Measurements from ENCODE around the gene TTC39B. TPM values are rescaled to one million over a fixed set of nuclear protein-coding genes. Genes with fewer than 3 reads are reported as not detected.

TTC39B gene
- total RNA-seq, 1 experiment from 2014 or later = 7.4 TPM

- Histone ChIP-seq H3K9ac (ENCODE audit: low read length) (no peak overlapping the region), H3K27ac (ENCODE audit: low read depth, low read length) (no peak overlapping the region), H3K9me3 (ENCODE audit: control insufficient read depth in 1 of 2, insufficient read depth in 1 of 2, low read depth in 1 of 2, low read length in 2 of 2) (no peaks in the 10 kb centered on the region), H3K4me3 (replicated peaks in 1 of 2; ENCODE audit: low read depth in 1 of 2, low read length in 2 of 2) (no peak overlapping the region), H3K9me2 (ENCODE audit: insufficient read depth) (no peaks in the 10 kb centered on the region), H3K36me3 (ENCODE audit: control insufficient read depth in 1 of 2, insufficient read depth in 2 of 2, low read length in 2 of 2) (no peaks in the 10 kb centered on the region), H3K4me1 (ENCODE audit: control insufficient read depth in 1 of 2, insufficient read depth in 2 of 2, low read length in 2 of 2) (no peaks in the 10 kb centered on the region), H3K27me3 (ENCODE audit: insufficient read depth, low read length) (no peaks in the 10 kb centered on the region), H4K20me1 (ENCODE audit: insufficient read depth) (no peaks in the 10 kb centered on the region), H2AFZ (ENCODE audit: low read depth, low read length, poor library complexity, severe bottlenecking) (no peak overlapping the region), H3K4me2 (ENCODE audit: low read length) (no peak overlapping the region), H3K79me2 (ENCODE audit: insufficient read depth, low read length) (no peaks in the 10 kb centered on the region)
- BruUV-seq (replicated peaks) = no TSS peak
- ATAC-seq (no peak), DNase-seq (ENCODE audit: low read depth, low spot score) (no peak)
- POLR2A ChIA-PET = no interaction called here
- RAD21 ChIA-PET (ENCODE audit: low non-redundant PET in 1 of 2, low total read pairs in 2 of 2, uncharacterized antibody in 2 of 2, unreplicated experiment in 2 of 2) = no interaction called here
- no peak for TF ChIP-seq SRF (IDR thresholded peaks at IDR 0.05; ENCODE audit: low read depth)
- no peak for TF ChIP-seq ZBTB33 (IDR thresholded peaks at IDR 0.05; ENCODE audit: extremely low read depth, insufficient replicate concordance, low read length)
- TF ChIP-seq ELF1 (IDR thresholded peaks at IDR 0.05; ENCODE audit: borderline replicate concordance, low read depth) = no peak
- TF ChIP-seq ATF3 (IDR thresholded peaks at IDR 0.05) = no peak
- no peak for TF ChIP-seq SIN3A (IDR thresholded peaks at IDR 0.05; ENCODE audit: low read depth)
- no peak for TF ChIP-seq POLR2A (IDR thresholded peaks at IDR 0.05; ENCODE audit: borderline replicate concordance, extremely low read depth, insufficient read depth, insufficient read length)
- TF ChIP-seq CTCF (IDR thresholded peaks at IDR 0.05 in 2 of 3, conservative IDR thresholded peaks at IDR 0.05 in 1 of 3; ENCODE audit: borderline replicate concordance in 1 of 3, insufficient read depth in 1 of 3, low read depth in 2 of 3, low read length in 2 of 3) = no peak
- TF ChIP-seq MAX (IDR thresholded peaks at IDR 0.05) = no peak
- no peak for TF ChIP-seq JUND (IDR thresholded peaks at IDR 0.05)
- CTCF ChIA-PET = no interaction called here
- intact Hi-C loops (cut with micrococcal nuclease) = no loop called here
Measured at GRCh38 chr9:15182730-15183129, 124.3 kb downstream of the TTC39B start.
